ENCODE data around the gene PRKAR1B.

DNA sequence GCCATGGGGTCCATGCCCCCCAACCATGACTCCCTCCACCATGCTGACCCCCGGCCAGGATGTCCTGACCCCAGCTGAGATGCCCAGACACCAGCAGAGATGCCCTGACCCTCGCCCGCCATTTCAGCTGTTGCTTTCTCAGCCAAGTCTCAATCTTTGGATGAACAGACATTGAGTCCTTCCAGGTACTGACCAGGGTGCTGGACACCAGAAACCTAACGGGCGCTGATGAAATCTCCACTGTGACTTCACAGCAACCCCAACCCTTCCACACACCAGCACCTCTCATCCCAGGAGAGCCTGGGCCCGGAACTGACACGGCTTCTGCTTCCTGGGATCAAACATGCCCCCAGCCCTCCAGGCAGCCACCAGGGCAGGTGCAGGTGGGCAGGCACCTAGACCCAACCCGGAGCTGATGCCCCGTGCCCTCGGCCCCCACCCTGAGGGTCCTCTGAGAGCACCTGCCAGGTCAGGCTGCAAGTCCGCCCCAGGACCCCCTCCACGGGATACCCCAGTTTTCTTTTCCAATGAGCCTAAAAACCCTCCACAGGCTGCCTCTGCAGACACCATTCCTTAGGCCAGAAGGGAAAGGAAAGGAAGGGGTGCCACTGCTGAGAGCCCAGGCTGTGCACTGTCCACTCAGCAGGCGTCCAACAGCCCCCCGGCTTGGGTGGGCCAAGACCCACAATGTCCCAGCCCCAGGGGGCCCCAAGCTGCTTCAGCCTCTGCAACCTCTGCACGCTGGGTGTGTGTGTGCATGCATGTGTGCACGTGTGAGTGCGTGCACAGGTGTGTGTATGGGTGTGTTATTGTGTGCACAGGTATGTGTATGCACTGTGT is 164.1 kb downstream of the PRKAR1B start:
- TF ChIP-seq CTCF (IDR thresholded peaks at IDR 0.05) (no peak), POLR2AphosphoS5 (IDR thresholded peaks at IDR 0.05) (no peak)

Measured in stomach (tissue), 4 donors.